ENCODE results near the gene ERG. TPM values are rescaled to one million over a fixed set of nuclear protein-coding genes. Genes with fewer than 3 reads are reported as not detected.

Gene ERG
- total and polyA plus RNA-seq, 5 donors = 6.6 to 20.1 (median 16.7) TPM

- no peaks in the 10 kb centered on the region for H3K9me3 ChIP-seq (ENCODE audit: control insufficient read depth, low read length)
- ATAC-seq (no peak), DNase-seq (no peak)
- H3K27me3 ChIP-seq (ENCODE audit: control insufficient read depth, insufficient read depth) = no peaks in the 10 kb centered on the region
- 74% methylated on average over 3 of the region's 3 CpGs for WGBS
- intact Hi-C loops (cut with DNase I) = no loop called here
- H3K4me3 ChIP-seq (ENCODE audit: low read length) = no peak overlapping the region
- peak overlapping the region; percentile 59 for H3K27ac ChIP-seq (ENCODE audit: low read length)
- H3K4me1 ChIP-seq (ENCODE audit: control insufficient read depth, insufficient read depth, low read length) = peaks cover 6% of the 10 kb centered on the region
Measured at GRCh38 chr21:38489271-38489652, 9.0 kb downstream of the ERG start.

DNA sequence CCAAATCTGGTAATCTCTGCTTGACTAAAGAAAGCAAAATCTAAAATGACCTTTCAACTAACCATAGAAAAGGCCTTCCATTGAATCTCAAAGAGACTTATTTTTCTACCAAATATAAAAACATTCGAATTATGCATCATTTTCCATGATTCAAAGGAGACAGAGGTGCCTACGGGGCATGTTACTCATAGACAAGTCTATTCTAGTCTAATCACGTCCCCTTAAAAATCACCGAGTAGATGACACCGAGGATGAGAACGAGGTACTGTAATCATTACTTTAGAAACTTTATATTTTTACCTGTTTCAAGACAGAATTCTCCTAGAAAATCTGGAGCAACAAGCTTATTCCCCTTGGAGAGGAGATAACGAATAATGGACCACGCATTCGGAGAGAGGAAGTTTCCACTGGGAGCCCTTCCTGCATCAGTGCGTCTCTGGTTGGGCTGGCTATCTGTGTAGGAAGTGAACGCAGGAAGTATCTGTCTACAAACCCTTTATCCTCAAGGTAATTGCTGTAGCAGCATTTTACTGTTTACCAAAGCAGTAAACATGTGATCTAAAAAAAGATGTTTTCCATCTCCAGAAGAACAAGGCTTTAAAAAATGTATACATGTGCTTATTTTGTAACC, 9.5 kb downstream of the ERG start:
- H3K27me3 ChIP-seq (ENCODE audit: control insufficient read depth, insufficient read depth) = no peaks in the 10 kb centered on the region
- H3K4me3 ChIP-seq (ENCODE audit: low read length) = no peak overlapping the region
- WGBS = 53% methylated on average over 11 of the region's 11 CpGs
- intact Hi-C loops (cut with DNase I) = no loop called here
- no peak for DNase-seq
- H3K9me3 ChIP-seq (ENCODE audit: control insufficient read depth, low read length) = no peaks in the 10 kb centered on the region
- ATAC-seq = peak in 1 of 2 donors; percentile 67
- no peak overlapping the region for H3K27ac ChIP-seq (ENCODE audit: low read length)
- H3K4me1 ChIP-seq (ENCODE audit: control insufficient read depth, insufficient read depth, low read length) = peaks cover 6% of the 10 kb centered on the region

DNA sequence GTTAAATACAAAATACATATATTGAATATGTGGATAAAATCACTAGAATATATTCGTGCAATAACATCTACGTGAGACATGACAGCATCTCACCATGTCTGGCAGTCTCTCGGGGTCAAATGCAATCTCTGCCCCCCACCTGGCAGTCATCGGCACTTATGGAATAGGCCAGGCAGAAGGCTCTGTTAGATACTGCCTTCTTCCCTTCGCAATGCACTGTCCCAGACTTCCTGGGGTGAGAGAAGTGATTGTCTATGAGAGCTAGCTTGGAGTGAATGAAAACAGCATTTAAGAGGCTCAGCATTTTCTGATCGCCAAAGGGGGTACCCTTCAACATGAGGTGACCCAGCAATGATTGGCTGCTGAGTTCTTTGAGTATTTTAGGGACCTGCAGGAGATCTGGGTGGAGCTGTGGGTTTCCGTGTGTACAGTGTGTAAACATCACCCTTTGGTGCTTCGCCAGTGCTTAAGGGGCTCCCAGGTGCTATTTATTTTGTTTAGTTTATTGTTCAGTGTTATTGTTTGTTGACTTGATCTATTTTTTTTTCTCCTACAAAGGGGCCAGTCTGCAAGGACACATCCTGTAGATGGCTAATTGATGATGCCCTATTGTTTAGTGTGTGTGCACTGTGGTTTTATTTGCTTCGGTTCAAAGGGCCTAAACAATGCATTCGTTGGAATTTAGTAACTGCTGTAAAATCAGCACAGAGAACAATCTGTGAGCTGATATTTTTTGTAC, 10.2 kb downstream of the ERG start:
- H3K27ac ChIP-seq (ENCODE audit: low read length) = no peak overlapping the region
- WGBS = 60% methylated on average over 10 of the region's 10 CpGs
- intact Hi-C loops (cut with DNase I) = no loop called here
- DNase-seq (no peak), ATAC-seq (peak in 1 of 2 donors; percentile 7)
- no peaks in the 10 kb centered on the region for H3K27me3 ChIP-seq (ENCODE audit: control insufficient read depth, insufficient read depth)
- no peaks in the 10 kb centered on the region for H3K9me3 ChIP-seq (ENCODE audit: control insufficient read depth, low read length)
- peaks cover 6% of the 10 kb centered on the region for H3K4me1 ChIP-seq (ENCODE audit: control insufficient read depth, insufficient read depth, low read length)
- H3K4me3 ChIP-seq (ENCODE audit: low read length) = no peak overlapping the region

- H3K27me3 ChIP-seq (ENCODE audit: control insufficient read depth, insufficient read depth) = no peaks in the 10 kb centered on the region
- intact Hi-C loops (cut with DNase I) = no loop called here
- ATAC-seq = no peak
- no peak for DNase-seq
- no peak overlapping the region for H3K4me3 ChIP-seq (ENCODE audit: low read length)
- WGBS = 50% methylated on average over 6 of the region's 6 CpGs
- no peak overlapping the region for H3K27ac ChIP-seq (ENCODE audit: low read length)
- H3K9me3 ChIP-seq (ENCODE audit: control insufficient read depth, low read length) = no peaks in the 10 kb centered on the region
- H3K4me1 ChIP-seq (ENCODE audit: control insufficient read depth, insufficient read depth, low read length) = peaks cover 6% of the 10 kb centered on the region
Measured at GRCh38 chr21:38486706-38487105, 11.6 kb downstream of the ERG start.

DNA sequence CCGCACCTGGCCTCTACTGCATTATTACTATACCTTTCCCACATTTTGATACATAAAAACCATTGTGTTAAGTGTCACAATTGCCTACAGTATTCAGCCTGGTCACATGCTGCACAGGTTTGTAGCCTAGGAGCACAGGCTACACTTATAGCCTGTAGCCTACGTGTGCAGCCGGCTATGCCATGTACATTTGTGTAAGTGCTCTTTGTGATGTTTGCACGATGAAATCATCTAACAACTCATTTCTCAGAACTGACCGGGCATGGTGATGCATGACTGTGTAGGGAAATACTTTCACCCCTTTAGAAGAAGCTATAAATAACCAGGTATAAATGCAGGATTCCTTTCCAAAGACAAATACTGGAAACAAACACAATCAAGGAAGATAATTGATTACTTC, 12.1 kb downstream of the ERG start:
- Histone ChIP-seq H3K4me3 (ENCODE audit: low read length) (no peak overlapping the region), H3K9me3 (ENCODE audit: control insufficient read depth, low read length) (no peaks in the 10 kb centered on the region), H3K27ac (ENCODE audit: low read length) (no peak overlapping the region), H3K4me1 (ENCODE audit: control insufficient read depth, insufficient read depth, low read length) (peaks cover 6% of the 10 kb centered on the region), H3K27me3 (ENCODE audit: control insufficient read depth, insufficient read depth) (no peaks in the 10 kb centered on the region)
- peak in 1 of 2 donors; percentile 18 for ATAC-seq
- intact Hi-C loops (cut with DNase I) = no loop called here
- no peak for DNase-seq
- WGBS = 48% methylated on average over 5 of the region's 5 CpGs

DNA sequence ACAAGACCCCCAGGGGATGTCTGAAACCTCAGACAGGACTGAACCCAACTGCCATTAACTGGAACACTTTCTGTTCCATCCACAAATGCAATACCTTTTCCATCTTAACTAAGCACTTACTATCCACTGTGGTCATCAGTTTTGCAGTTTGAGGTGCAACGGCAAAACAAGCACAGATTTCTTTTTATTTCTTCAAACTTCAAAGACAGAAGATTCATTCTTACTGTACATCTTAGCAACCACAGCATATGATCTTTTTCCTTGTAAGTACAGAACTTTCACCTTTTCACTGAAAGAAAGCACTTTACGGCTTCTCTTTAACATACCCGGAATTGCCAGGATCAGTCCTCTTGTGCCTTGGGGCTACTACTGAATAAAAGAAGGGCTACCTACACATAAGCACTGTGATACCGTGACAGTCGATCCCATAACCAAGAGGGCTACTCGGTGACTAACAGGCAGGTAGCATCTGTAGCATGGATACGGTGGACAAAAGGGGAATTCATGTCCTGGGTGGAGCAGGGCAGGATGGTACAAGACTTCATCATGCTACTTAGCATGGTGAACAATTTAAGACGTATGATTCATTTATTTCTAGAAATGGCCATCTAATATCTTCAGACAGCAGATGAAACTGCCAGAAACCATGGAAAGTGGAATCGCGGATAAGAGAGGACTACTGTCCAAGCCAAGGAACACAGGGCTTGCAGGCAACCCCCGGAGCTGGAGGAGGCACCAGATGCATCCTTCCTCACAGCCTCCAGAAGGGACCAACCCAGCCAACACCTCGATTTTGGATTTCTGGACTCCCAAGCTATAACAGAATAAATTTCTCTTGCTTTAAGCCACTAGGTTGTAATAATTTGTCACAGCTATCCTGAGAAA, 18.4 kb downstream of the ERG start:
- H3K27me3 ChIP-seq (ENCODE audit: control insufficient read depth, insufficient read depth) = no peaks in the 10 kb centered on the region
- DNase-seq (no peak), ATAC-seq (no peak)
- WGBS = 72% methylated on average over 12 of the region's 12 CpGs
- H3K4me3 ChIP-seq (ENCODE audit: low read length) = no peak overlapping the region
- intact Hi-C loops (cut with DNase I) = no loop called here
- H3K4me1 ChIP-seq (ENCODE audit: control insufficient read depth, insufficient read depth, low read length) = peaks cover 6% of the 10 kb centered on the region
- H3K9me3 ChIP-seq (ENCODE audit: control insufficient read depth, low read length) = no peaks in the 10 kb centered on the region
- H3K27ac ChIP-seq (ENCODE audit: low read length) = no peak overlapping the region

DNA sequence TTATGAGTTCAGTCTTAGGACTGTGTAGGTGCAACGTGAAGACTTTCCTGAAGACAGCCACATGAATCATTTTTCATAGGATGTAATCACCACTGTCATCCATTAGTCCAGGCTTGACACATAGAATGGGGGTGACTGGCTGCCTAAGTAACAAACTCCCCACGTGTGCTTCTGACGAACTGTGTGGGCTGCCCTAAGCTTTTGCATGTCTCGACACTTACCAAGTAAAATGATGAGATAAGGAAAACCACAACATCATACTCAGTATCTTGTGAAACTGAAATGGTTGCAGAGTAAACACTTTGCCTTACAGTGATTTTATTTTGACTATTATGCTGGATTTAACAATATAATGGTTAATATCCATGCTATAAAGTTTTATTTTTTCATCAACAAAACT, 19.5 kb downstream of the ERG start:
- no peak overlapping the region for H3K27ac ChIP-seq (ENCODE audit: low read length)
- ATAC-seq (no peak), DNase-seq (no peak)
- no peaks in the 10 kb centered on the region for H3K9me3 ChIP-seq (ENCODE audit: control insufficient read depth, low read length)
- H3K27me3 ChIP-seq (ENCODE audit: control insufficient read depth, insufficient read depth) = no peaks in the 10 kb centered on the region
- peaks cover 6% of the 10 kb centered on the region for H3K4me1 ChIP-seq (ENCODE audit: control insufficient read depth, insufficient read depth, low read length)
- no peak overlapping the region for H3K4me3 ChIP-seq (ENCODE audit: low read length)
- intact Hi-C loops (cut with DNase I) = no loop called here
- 32% methylated on average over 4 of the region's 4 CpGs for WGBS

DNA sequence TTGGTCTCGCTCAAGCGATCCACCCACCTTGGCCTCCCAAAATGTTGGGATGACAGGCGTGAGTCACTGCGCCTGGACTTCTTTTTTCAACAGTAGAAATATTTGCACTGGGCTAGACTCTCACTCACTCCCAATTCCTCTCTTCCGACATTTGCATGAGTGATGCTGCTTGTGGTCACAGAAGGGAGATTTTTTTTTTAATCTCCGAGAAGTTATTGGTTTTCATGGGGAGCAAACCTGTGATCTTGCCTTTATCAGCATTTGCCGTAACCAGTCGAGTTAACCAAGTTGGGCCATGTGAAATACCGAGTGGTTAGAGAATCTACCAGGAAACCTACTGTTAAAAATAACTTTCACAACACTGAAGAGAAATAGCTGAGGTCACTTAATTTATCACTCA, 21.1 kb downstream of the ERG start:
- no peak for DNase-seq
- Histone ChIP-seq H3K4me3 (ENCODE audit: low read length) (no peak overlapping the region), H3K27me3 (ENCODE audit: control insufficient read depth, insufficient read depth) (no peaks in the 10 kb centered on the region), H3K4me1 (ENCODE audit: control insufficient read depth, insufficient read depth, low read length) (peaks cover 8% of the 10 kb centered on the region), H3K9me3 (ENCODE audit: control insufficient read depth, low read length) (no peaks in the 10 kb centered on the region), H3K27ac (ENCODE audit: low read length) (no peak overlapping the region)
- ATAC-seq = no peak
- WGBS = 73% methylated on average over 9 of the region's 9 CpGs
- intact Hi-C loops (cut with DNase I) = no loop called here

DNA sequence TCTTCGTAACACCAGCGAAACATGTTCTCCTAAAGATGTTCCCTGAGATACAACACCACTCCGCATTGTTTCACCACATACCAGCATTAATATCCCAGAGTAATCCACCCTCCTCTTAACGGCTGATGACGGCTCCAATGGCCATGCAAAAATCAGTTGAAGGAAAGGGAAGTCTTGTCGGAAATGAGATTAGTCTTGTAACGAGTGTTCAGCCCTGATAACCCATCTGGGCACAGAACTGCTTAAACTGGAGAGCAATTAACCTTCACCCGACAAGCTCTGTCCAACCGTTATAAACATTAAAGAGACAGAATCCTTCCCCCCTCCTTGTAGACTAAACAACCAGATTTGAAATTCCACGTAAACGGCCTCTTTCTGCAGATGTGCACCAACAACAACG, 21.9 kb downstream of the ERG start:
- ATAC-seq (peak; percentile 74 to 91), DNase-seq (no peak)
- peaks cover 8% of the 10 kb centered on the region for H3K4me1 ChIP-seq (ENCODE audit: control insufficient read depth, insufficient read depth, low read length)
- H3K27me3 ChIP-seq (ENCODE audit: control insufficient read depth, insufficient read depth) = no peaks in the 10 kb centered on the region
- intact Hi-C loops (cut with DNase I) = no loop called here
- peak overlapping the region; percentile 69 for H3K27ac ChIP-seq (ENCODE audit: low read length)
- no peaks in the 10 kb centered on the region for H3K9me3 ChIP-seq (ENCODE audit: control insufficient read depth, low read length)
- H3K4me3 ChIP-seq (ENCODE audit: low read length) = no peak overlapping the region
- WGBS = 17% methylated on average over 12 of the region's 12 CpGs

- no peak for ATAC-seq
- no peaks in the 10 kb centered on the region for H3K27me3 ChIP-seq (ENCODE audit: control insufficient read depth, insufficient read depth)
- intact Hi-C loops (cut with DNase I) = no loop called here
- no peak overlapping the region for H3K4me3 ChIP-seq (ENCODE audit: low read length)
- H3K27ac ChIP-seq (ENCODE audit: low read length) = peak overlapping the region; percentile 14
- H3K9me3 ChIP-seq (ENCODE audit: control insufficient read depth, low read length) = no peaks in the 10 kb centered on the region
- H3K4me1 ChIP-seq (ENCODE audit: control insufficient read depth, insufficient read depth, low read length) = peaks cover 8% of the 10 kb centered on the region
- no peak for DNase-seq
- WGBS = 71% methylated on average over 6 of the region's 6 CpGs
Measured at GRCh38 chr21:38475519-38475918, 22.8 kb downstream of the ERG start.

DNA sequence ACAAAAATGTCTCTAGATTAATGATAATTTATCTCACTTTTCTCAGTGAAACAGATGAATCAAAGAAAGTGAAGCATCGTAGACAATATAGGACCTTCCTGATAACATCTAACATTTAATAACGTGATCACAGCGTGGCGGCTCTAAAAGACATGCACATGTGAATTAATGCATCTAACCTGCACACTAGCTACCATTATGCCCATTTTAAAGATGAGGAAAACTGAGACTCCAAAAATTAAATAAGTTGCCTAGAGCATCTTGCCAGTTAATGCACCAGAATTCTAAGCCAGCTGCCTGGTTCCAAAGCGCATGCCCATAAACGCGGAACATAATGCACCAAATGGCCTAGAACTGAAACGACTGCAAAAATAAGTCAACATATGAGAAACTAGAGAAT, 23.5 kb downstream of the ERG start:
- H3K4me3 ChIP-seq (ENCODE audit: low read length) = no peak overlapping the region
- WGBS = 92% methylated on average over 8 of the region's 8 CpGs
- intact Hi-C loops (cut with DNase I) = no loop called here
- no peak for ATAC-seq
- H3K9me3 ChIP-seq (ENCODE audit: control insufficient read depth, low read length) = no peaks in the 10 kb centered on the region
- no peak overlapping the region for H3K27ac ChIP-seq (ENCODE audit: low read length)
- H3K4me1 ChIP-seq (ENCODE audit: control insufficient read depth, insufficient read depth, low read length) = peaks cover 8% of the 10 kb centered on the region
- DNase-seq = no peak
- H3K27me3 ChIP-seq (ENCODE audit: control insufficient read depth, insufficient read depth) = no peaks in the 10 kb centered on the region
